Upper lobe of right lung (tissue), 1 donor: ENCODE data around the gene GET3. TPM values are rescaled to one million over a fixed set of nuclear protein-coding genes. Genes with fewer than 3 reads are reported as not detected.

ENCODE experiments used
- ATAC-seq: fragments of 200-7000 bp; cut with Tn5 transposase; one replicate; pipeline ENCODE4 v1.9.1; 2020; ENCODE audit warnings: mild to moderate bottlenecking, moderate library complexity
- DNase-seq: peaks from one replicate; pipeline ENCODE4 v3.0.0-alpha.2; 2020
- H3K27ac ChIP-seq: fragments of 200-600 bp; one replicate; pipeline ENCODE4 v1.8.0; 2022
- H3K27me3 ChIP-seq: fragments of 200-600 bp; one replicate; pipeline ENCODE4 v1.8.0; 2022; ENCODE audit warnings: mild to moderate bottlenecking
- H3K36me3 ChIP-seq: fragments of 200-600 bp; one replicate; pipeline ENCODE4 v1.8.0; 2022
- H3K4me1 ChIP-seq: fragments of 200-600 bp; one replicate; pipeline ENCODE4 v1.8.0; 2022
- H3K4me3 ChIP-seq: fragments of 200-600 bp; one replicate; pipeline ENCODE4 v1.8.0; 2022; ENCODE audit warnings: mild to moderate bottlenecking
- H3K9me3 ChIP-seq: fragments of 200-600 bp; one replicate; pipeline ENCODE4 v1.8.0; 2022
- intact Hi-C: fragments of 100-400 bp; cut with DNase I; formaldehyde crosslinking; loops from one replicate; pipeline ENCODE4 v1.11.0; 2022
- total RNA-seq: library from RNA; stranded (reverse); fragmentation: NEBNext Ultra II Directional; extraction: Animal tissue kit (Norgen Biotek cat#: 25700); gene quantifications from one replicate; pipeline ENCODE4 v1.2.1, GENCODE V29; 2021
- TF ChIP-seq, protein P1 (sequence below): fragments of 200-600 bp; IDR thresholded peaks from one replicate; pipeline ENCODE4 v1.8.0; 2022; ENCODE audit warnings: antibody characterized with exemption
- donor health status: DM: no; HTN: yes; CAD: no; lungs with severe emphysema.

The GET3 gene
- total RNA-seq, 1 donor from 2014 or later = 55.2 TPM

- Histone ChIP-seq H3K9me3 (no peaks in the 10 kb centered on the region), H3K36me3 (no peaks in the 10 kb centered on the region), H3K27ac (peak within 1 kb of the TSS; percentile 84), H3K4me1 (peaks cover 16% of the 10 kb centered on the region), H3K4me3 (peak within 1 kb of the TSS; percentile 73), H3K27me3 (no peaks in the 10 kb centered on the region)
- peak; percentile 78 for ATAC-seq
- peak; percentile 97 for DNase-seq
- TF ChIP-seq, protein P1, sequence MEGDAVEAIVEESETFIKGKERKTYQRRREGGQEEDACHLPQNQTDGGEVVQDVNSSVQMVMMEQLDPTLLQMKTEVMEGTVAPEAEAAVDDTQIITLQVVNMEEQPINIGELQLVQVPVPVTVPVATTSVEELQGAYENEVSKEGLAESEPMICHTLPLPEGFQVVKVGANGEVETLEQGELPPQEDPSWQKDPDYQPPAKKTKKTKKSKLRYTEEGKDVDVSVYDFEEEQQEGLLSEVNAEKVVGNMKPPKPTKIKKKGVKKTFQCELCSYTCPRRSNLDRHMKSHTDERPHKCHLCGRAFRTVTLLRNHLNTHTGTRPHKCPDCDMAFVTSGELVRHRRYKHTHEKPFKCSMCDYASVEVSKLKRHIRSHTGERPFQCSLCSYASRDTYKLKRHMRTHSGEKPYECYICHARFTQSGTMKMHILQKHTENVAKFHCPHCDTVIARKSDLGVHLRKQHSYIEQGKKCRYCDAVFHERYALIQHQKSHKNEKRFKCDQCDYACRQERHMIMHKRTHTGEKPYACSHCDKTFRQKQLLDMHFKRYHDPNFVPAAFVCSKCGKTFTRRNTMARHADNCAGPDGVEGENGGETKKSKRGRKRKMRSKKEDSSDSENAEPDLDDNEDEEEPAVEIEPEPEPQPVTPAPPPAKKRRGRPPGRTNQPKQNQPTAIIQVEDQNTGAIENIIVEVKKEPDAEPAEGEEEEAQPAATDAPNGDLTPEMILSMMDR = no peak
- intact Hi-C loops = no loop called here
Observed at GRCh38 chr19:12774588-12775555, 37.6 kb downstream of the GET3 start, which contains the start of gene HOOK2. TSS of gene HOOK2 (minus strand) at chr19:12775552. CDS start at chr19:12775449, 103 bp downstream.

DNA sequence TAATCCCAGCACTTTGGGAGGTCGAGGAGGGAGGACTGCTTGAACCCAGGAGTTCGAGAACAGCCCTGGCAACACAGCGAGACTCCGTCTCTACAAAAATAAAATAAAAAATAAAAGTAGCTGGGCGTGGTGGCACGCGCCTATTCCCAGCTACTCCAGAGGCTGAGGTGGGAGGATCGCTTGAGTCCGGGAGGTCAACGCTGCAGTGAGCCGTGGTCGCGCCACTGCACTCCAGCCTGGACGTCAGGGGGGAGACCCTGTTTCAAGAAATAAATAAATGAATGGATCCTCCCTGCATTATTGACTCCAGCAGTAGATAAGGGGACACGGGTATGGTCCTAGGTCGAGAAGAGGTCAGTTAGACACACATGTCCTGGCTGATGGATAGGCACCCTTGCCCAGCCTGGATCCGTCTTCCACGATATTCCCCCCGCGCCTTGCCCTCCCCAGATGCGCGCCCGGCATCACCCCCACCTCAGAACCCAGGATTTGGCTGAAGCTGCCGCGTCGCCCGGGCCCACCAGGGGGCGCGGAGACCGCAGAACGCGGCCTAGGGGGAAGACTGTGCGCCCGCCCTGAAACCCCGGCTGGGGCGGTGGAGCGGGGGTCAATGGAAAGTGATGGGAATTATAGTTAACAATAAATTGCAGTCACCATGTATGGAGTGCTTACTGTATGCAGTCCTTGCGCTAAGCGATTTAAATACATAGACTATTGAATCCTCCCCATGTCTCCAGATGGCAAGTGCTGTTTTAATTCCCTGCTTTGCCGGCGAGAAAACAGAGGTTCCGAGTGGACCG is 40.1 kb downstream of the GET3 start:
- Histone ChIP-seq H3K4me1 (peaks cover 24% of the 10 kb centered on the region), H3K27ac (peak overlapping the region; percentile 93), H3K36me3 (no peaks in the 10 kb centered on the region), H3K4me3 (peak overlapping the region; percentile 72), H3K9me3 (no peaks in the 10 kb centered on the region), H3K27me3 (no peaks in the 10 kb centered on the region)
- ATAC-seq (peak; percentile 57), DNase-seq (peak; percentile 93)
- TF ChIP-seq, protein P1 = peak; percentile 96
- intact Hi-C loops = loop anchor here (2.0 kb wide), 1 partner anchor 19 kb away; no protein-coding TSS in a partner anchor

- Histone ChIP-seq H3K9me3 (no peaks in the 10 kb centered on the region), H3K27ac (peak overlapping the region; percentile 93), H3K4me3 (peak overlapping the region; percentile 72), H3K4me1 (peaks cover 30% of the 10 kb centered on the region), H3K36me3 (no peaks in the 10 kb centered on the region), H3K27me3 (no peaks in the 10 kb centered on the region)
- TF ChIP-seq, protein P1 = no peak
- intact Hi-C loops = no loop called here
- DNase-seq (peak; percentile 86), ATAC-seq (peak; percentile 26)
Observed at GRCh38 chr19:12778017-12778904, 41.0 kb downstream of the GET3 start.

DNA sequence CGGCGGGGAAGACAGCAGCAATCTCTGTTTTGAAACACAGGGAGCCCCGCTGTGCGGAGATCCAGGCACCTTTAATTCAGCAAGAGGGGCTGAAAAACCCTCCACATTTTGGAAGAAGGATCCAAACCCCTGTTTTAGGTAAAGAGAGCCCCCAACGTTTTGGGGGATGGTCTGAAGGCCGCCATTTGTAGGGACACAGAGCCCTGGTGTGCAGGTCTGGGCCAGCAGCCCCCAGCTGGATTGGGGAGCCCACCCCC is 41.5 kb downstream of the GET3 start:
- Histone ChIP-seq H3K4me3 (peak overlapping the region; percentile 72), H3K9me3 (no peaks in the 10 kb centered on the region), H3K27ac (peak overlapping the region; percentile 93), H3K36me3 (no peaks in the 10 kb centered on the region), H3K27me3 (no peaks in the 10 kb centered on the region), H3K4me1 (peaks cover 36% of the 10 kb centered on the region)
- DNase-seq (no peak), ATAC-seq (no peak)
- intact Hi-C loops = no loop called here
- TF ChIP-seq, protein P1 = no peak
